Measurements from ENCODE around the gene RNF17. TPM values are rescaled to one million over a fixed set of nuclear protein-coding genes. Genes with fewer than 3 reads are reported as not detected.
"Not testable (repeated sequence)": the region's sequence is repeated elsewhere in the genome, so short reads cannot be mapped to it uniquely, and the experiment has no call there.

The RNF17 gene
- total and polyA plus RNA-seq, 2 experiments from 2014 or later = not detected

DNA sequence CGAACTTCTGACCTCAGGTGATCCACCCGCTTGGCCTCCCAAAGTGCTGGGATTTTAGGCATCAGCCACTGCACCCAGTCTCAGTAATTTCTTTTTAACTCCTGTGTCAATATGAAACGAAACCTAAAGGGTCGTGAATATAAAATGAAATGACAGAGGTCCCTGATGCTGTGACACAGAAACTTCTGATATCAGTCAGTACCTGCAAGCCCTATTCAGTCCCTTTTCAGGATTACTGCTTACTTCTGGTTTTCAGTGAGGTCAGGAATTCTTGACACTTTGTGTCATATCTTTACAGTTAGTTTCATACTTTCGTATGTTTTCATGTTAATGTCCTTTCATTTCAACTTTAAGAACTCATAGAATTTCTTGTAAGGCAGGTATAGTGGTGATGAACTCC lies 58.7 kb downstream of the RNF17 start:
- H3K4me1 ChIP-seq (ENCODE audit: low read depth) = no peaks in the 10 kb centered on the region
- no peaks in the 10 kb centered on the region for H3K36me3 ChIP-seq
- no peak overlapping the region for H3K27ac ChIP-seq
- no peaks in the 10 kb centered on the region for H3K27me3 ChIP-seq
- TF ChIP-seq, protein P1, sequence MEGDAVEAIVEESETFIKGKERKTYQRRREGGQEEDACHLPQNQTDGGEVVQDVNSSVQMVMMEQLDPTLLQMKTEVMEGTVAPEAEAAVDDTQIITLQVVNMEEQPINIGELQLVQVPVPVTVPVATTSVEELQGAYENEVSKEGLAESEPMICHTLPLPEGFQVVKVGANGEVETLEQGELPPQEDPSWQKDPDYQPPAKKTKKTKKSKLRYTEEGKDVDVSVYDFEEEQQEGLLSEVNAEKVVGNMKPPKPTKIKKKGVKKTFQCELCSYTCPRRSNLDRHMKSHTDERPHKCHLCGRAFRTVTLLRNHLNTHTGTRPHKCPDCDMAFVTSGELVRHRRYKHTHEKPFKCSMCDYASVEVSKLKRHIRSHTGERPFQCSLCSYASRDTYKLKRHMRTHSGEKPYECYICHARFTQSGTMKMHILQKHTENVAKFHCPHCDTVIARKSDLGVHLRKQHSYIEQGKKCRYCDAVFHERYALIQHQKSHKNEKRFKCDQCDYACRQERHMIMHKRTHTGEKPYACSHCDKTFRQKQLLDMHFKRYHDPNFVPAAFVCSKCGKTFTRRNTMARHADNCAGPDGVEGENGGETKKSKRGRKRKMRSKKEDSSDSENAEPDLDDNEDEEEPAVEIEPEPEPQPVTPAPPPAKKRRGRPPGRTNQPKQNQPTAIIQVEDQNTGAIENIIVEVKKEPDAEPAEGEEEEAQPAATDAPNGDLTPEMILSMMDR (IDR thresholded peaks at IDR 0.05; ENCODE audit: low read depth, low read length) = no peak
- H3K4me3 ChIP-seq = no peak overlapping the region
- DNase-seq (ENCODE audit: low read depth in 1 of 2, low spot score in 1 of 2) = no peak
- no peaks in the 10 kb centered on the region for H3K9me3 ChIP-seq (ENCODE audit: low read depth)

DNA sequence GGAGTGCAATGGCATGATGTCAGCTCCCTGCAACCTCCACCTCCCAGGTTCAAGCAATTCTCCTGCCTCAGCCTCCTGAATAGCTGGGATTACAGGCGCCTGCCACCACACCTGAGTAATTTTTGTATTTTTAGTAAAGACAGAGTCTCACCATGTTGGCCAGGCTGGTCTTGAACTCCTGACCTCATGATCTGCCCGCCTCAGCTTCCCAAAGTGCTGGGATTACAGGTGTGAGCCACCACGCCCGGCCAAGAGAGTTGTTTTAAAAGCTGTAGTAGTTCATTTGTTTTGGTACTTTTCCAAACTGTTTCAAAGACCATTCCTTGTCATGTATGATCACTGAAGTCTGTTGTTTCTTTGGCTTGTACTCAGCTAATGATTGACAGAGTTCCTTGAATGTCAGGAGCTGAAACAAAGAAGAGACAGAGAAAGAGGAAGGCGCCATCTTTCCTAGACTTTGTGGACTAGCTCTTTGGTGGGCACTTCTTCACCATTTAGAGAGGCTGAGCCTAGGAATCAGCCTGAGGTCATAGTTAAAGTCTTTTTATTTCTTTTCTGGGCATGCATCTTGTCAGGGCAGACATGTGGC lies 59.2 kb downstream of the RNF17 start:
- H3K27me3 ChIP-seq; DNase-seq (ENCODE audit: low read depth in 1 of 2, low spot score in 1 of 2); H3K36me3 ChIP-seq; H3K27ac ChIP-seq; H3K9me3 ChIP-seq (ENCODE audit: low read depth); H3K4me1 ChIP-seq (ENCODE audit: low read depth); H3K4me3 ChIP-seq: not testable (repeated sequence)

DNA sequence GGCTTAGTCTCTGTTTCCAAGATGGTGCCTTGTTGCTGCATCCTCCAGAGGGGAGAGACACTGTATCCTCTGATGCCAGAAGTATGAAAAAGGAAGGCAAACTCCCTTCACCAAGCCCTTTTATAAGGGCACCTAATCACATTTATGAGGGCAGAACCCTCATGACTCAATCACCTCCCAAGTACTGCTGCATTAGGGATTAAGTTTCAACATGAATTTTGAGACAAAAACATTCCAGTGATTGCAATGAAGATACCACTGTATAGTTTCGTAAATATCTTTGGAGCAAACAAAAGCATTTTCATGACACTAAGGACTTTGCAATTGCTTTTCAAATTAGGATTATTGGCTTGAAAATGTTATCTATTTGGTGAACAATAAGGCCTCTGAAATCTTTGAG lies 63.8 kb downstream of the RNF17 start:
- H3K36me3 ChIP-seq = no peaks in the 10 kb centered on the region
- no peaks in the 10 kb centered on the region for H3K27me3 ChIP-seq
- DNase-seq (ENCODE audit: low read depth in 1 of 2, low spot score in 1 of 2) = no peak
- TF ChIP-seq, protein P1 (IDR thresholded peaks at IDR 0.05; ENCODE audit: low read depth, low read length) = no peak
- H3K27ac ChIP-seq = no peak overlapping the region
- H3K4me1 ChIP-seq (ENCODE audit: low read depth) = no peaks in the 10 kb centered on the region
- no peak overlapping the region for H3K4me3 ChIP-seq
- H3K9me3 ChIP-seq (ENCODE audit: low read depth) = no peaks in the 10 kb centered on the region

DNA sequence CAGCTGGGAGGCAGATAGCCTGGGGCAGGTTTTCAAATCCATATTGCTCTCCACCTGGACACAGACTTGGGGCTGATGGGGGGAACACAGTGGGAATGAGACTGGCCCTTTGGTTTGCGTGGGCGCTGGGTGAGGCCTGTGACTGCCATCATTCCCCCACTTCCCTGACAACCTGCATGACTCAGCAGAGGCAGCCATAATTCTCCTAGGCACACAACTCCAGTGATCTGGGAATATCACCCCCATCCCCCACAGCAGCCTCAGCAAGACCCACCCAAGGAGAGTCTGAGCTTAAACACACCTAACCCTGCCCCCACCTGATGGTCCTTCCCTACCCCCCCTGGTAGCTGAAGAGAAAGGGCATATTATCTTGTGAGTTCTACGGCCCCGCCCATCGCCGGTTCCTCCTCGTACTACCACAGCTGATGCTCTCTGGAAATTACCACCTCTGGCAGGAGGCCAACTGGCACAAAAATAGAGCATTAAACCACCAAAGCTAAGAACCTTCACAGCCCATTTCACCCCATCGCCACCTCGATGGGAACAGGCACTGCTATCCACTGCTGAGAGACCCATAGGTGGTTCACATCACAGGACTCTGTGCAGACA lies 71.0 kb downstream of the RNF17 start:
- Histone ChIP-seq H3K4me1 (ENCODE audit: low read depth) (no peaks in the 10 kb centered on the region), H3K9me3 (ENCODE audit: low read depth) (no peaks in the 10 kb centered on the region)
- DNase-seq (ENCODE audit: low read depth in 1 of 2, low spot score in 1 of 2) = no peak

DNA sequence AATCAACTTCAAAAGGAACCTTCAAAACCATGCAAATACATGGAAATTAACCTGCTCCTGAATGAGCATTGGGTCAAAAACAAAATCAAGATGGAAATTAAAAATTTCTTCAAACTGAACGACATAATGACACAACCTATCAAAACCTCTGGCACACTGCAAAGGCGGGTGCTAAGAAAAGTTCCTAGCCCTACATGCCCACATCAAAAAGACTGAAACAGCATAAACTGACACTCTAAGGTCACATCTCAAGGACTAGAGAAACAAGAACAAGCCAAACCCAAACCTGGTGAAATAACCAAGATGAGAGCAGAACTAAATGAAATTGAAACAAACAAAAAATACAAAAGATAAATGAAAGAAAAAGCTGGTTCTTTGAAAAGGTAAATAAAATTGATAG lies 73.6 kb downstream of the RNF17 start:
- not testable (repeated sequence) for H3K27ac ChIP-seq; H3K36me3 ChIP-seq; H3K4me3 ChIP-seq; H3K27me3 ChIP-seq; H3K4me1 ChIP-seq (ENCODE audit: low read depth); DNase-seq (ENCODE audit: low read depth in 1 of 2, low spot score in 1 of 2); H3K9me3 ChIP-seq (ENCODE audit: low read depth)

More for the DNA sequence above, 71.0 kb downstream of the RNF17 start:
- TF ChIP-seq, protein P1 (IDR thresholded peaks at IDR 0.05; ENCODE audit: low read depth, low read length) = no peak
- H3K36me3 ChIP-seq = no peaks in the 10 kb centered on the region
- no peaks in the 10 kb centered on the region for H3K27me3 ChIP-seq
- no peak overlapping the region for H3K4me3 ChIP-seq
- H3K27ac ChIP-seq = no peak overlapping the region

- Histone ChIP-seq H3K36me3 (no peaks in the 10 kb centered on the region), H3K27me3 (no peaks in the 10 kb centered on the region), H3K4me3 (no peak overlapping the region), H3K27ac (no peak overlapping the region), H3K9me3 (ENCODE audit: low read depth) (no peaks in the 10 kb centered on the region), H3K4me1 (ENCODE audit: low read depth) (no peaks in the 10 kb centered on the region)
- DNase-seq (ENCODE audit: low read depth in 1 of 2, low spot score in 1 of 2) = no peak
- TF ChIP-seq, protein P1 (IDR thresholded peaks at IDR 0.05; ENCODE audit: low read depth, low read length) = no peak
These were observed 78.7 kb downstream of the RNF17 start for GRCh38 chr13:24842549-24843274.

Data from cardiac muscle cell (in vitro differentiated cells and primary cell).